NCI-H187 (cell line): ENCODE data around the gene TNP2.
A peak's percentile ranks its signal among the peaks of the same experiment; 100 is the strongest.

Experiments used
- DNase-seq, 2 experiments: peaks; one replicate each; lab custom pipeline; 2025; lab: John Stamatoyannopoulos, UW

TNP2 gene

GRCh38 chr16:11276896-11277593 lies 7.9 kb upstream of the TNP2 start:
- no peak for DNase-seq

DNA sequence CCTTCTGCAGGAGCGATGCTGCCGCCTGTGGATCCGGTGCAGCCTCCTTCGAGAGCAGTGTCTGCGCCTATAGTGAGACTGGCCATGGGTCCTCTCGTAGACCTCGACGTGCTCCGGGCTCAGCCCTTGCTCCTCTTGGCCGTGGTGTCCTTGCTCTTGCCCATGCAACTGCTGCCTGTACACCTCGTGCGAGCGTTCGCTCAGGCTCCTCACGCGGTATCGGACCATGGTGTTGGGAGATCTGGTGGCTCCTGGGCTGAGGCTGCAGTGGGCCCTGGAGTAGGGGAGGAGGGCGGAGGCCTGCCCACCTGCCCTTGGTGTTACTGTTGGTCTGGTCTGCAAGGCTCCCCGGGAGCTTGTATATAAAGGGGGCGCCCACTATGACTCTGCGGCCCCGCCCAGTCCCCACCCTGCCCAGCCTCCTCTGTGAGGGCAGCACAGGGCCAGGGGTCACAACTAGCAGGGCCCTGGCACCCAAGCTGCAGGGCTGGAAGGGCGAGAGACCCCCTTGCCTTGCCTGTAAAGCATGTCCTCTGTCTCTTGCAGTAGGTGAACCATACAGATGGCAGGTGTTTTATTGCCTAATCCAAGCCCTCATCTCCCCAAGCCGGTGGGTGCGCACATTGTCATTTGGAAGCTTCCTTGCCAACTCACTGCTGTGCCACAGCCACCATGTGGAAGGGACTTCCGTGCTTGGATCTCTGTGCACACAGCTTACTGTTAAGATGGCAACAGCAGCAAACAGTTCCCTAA lies 7.2 kb upstream of the TNP2 start, which contains the start of gene PRM2:
Gene PRM2 (minus strand): TSS at position 338 of the 753 bp plus-strand sequence. CDS start 110 bp downstream, at position 228.
- DNase-seq: no peak

DNA sequence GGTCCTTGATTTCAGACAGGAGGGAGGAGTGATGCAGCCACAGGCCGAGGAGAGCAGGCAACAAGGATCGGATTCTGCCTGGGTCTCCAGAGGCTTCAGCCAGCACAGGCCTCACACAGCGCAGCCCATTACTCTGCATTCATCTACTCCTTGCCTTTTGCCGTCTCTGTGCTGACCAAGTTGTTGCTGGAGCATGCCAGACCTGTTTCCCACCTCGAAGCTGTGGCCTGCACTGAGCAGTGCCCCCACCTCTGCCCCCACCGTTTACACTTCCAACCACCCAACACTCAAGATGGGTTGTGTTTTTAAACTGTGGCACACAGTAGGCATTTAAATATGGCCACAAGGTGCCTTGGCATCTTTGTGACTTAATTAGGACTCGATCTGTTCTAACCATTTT lies 5.8 kb upstream of the TNP2 start:
- DNase-seq: no peak

GRCh38 chr16:11273721-11274324 lies 4.7 kb upstream of the TNP2 start:
- no peak for DNase-seq

DNA sequence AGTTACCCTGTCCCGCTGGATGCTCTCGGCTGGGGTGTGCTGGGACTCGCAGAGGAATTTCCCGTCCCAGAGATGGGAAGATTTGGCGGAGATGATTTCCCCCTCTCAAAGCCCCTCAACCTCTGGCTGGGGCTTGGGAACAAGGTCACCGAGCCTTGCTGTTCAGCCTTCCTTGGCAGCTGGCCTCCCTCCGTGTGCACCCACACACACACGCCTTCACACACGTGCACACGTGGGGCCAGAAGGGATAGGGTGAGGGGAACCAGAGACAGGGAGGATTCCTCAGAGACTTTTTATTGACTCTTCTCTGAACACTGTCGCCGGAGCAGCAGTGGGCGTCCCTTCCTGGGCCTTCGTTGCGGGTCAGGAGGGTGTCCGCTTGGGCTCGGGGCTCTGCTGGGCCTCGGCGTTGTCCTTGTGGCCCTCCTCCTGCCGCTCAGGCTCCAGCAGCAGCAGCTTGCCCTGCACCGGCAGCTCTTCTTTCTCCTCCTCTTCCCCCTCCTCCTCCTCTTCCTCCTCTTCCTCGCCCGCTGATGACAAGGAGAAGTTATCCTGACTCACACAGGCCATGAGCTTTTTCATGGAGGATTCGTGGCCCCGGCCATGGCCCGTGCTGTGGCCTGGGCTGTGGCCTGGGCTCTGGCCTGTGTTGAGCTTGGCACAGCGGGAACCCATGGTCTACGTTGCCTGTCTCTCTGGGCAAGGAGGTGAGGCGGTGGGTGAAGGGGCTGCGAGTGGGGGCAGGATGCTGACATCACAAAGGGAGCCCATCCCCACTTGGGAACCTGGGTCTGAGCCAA lies 4.0 kb upstream of the TNP2 start, which contains the start of gene PRM3:
Gene PRM3 (minus strand): TSS at position 709 of the 800 bp plus-strand sequence. CDS start 34 bp downstream, at position 675.
- no peak for DNase-seq

DNA sequence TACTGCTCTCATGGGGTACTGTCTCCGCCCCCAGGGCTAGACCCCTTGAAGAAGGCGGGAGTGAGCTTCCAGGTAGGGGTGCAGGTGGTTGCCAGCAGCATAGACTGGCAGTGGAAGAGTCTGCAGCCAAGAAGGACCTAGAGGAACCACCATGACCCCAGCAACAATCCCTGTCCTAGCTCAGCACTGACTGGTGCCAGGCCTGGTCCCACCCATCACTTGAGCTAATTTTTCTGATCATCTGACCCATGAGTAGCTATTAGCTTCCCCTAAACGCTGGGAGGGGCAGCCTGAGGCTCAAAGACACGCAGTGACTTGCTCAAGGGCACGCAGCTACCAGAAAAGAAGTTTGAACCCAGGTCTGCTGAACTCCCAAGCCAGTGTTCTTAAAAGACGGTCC lies 3.4 kb upstream of the TNP2 start:
- DNase-seq: no peak

DNA sequence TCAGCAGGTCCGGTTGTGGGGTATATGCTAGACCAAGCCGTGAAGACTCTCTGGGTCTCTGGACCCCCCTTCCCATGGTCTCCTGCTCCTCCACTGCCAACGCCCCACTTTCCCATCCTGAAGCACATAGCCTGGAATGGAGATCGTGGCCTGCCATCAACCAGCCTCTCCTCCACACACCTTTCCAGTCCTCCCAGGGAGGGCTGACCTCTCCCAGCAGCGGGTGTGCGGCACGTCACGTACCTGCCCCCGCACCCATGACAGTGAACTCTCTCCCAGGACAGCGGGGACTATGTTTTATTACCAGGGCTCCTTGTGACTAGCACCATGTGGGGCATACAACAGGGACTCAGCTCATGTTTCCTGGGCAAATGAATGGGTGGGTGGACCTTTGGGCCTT lies 2.5 kb upstream of the TNP2 start:
- DNase-seq: no peak

DNA sequence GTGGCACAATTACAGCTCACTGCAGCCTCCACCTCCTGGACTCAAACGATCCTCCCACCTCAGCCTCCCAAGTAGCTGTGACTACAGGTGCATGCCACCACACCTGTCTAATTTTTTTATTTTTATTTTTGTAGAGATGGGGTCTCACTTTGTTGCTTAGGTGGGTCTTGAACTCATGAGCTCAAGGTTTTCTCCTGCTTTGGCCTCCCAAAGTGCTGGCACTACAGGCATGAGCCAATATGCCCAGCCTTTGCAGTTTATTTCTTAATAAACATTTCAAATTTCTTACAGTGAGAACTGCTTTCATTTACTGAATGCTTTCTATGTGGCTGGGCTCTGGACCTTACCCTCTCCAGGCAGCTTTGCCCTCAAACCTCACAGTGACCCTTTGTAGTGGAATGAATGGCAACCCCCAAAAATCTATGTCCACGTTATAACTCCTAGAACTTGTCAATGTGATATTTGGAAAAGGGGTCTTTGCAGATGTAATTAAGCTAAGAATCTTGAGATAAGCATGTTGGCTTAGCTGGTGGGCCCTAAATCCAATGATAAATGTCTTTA lies 1.6 kb upstream of the TNP2 start:
- no peak for DNase-seq

GRCh38 chr16:11265124-11265523 lies 4.0 kb downstream of the TNP2 start:
- no peak for DNase-seq

DNA sequence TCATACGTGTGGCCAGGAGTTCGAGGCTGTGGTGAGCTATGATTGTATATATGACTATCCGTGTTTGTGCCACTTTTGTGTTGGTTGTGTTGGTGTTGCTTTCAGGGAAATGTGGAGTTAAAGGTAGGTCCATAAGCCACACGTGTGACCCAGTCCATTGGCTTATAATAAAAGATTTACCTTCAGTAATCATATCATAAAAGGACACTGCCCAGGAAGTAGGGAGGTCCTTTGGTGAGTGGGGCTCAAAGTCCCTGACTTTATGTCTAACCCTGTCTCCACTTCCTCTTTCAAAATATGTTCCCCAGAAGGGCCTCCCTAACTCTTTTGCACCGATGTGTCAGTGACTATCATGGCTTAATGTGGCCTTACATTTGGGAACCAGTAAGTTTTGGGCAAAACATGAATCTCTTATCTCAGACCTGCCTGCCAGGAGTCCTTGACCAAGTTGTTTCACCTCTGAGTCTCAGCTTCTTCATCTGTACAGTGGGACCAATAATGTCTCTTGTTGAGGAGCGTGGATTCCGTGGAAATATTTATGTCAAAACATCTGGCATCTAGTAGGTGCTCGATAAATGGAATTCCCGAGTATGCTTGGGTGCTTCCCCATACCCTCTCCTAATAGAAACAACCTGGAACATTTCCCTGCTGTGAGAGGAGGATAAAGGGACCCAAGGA lies 4.8 kb downstream of the TNP2 start:
- no peak for DNase-seq

- no peak for DNase-seq
These were observed 5.4 kb downstream of the TNP2 start for GRCh38 chr16:11263737-11264136.

DNA sequence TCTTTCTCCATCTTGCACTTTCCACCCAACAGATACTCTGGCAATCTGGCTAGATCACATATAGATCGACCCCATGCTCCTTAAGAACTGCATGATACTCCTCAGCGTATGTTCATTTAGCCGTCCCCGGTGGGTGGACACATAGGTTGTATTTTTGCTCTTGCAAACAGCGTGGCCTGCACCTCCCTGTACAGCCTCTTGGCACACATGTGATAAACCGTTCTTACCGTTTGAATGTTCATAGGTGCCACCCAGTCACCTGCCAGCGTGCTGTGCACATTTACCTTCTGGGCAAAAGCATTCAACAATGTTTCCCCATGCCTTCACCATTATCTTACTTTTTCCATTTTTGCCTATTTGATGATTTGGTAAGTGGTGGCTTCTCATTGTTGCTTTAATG lies 6.2 kb downstream of the TNP2 start:
- no peak for DNase-seq

- no peak for DNase-seq
These were observed 8.5 kb downstream of the TNP2 start for GRCh38 chr16:11260596-11260966.

DNA sequence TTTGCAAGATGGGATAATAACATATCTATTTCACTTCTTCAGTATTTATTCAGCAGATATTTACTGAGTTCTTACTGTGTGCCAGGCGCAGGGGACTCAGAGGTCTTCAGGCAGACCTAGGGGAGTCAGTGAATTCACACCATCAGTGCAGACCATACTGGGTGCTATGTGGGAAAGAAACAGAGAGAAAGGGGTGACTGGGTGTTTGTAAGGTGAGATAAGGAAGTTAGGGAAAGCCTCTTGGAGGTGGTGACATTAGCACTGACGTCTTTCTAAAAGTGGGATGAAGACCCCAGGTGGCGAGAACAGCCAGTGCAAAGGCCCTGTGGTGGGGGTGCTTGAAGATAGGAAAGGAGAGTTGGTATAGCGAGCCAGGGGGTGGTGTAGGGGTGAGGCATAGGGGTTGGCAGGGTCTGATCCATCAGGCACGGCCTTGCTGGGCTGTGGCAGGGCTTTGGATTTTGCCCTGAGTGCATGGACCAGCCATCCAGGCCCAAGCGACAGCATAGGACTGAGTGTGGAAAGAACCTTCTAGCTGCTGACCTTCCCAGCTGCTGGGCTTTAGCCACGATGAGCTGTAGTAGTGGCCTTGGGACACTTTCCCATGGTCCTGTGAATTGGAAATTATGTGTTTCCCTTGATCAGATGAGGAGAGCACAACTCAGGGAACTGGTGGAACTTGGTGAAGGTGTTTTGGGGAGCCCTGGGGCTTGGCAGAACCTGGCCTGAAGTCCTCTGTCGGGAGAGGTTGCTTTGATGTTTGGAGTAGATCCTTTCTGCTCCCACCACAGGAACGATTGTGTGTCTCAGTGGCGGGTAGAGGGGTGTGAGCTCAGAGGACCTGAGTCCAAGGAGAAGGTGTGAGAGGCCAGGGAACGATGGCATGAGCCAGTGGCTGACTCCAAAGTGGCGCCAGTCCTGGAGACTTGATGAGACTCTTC lies 9.2 kb downstream of the TNP2 start:
- DNase-seq: no peak

- no peak for DNase-seq
These were observed 10.3 kb downstream of the TNP2 start for GRCh38 chr16:11258553-11259492.

DNA sequence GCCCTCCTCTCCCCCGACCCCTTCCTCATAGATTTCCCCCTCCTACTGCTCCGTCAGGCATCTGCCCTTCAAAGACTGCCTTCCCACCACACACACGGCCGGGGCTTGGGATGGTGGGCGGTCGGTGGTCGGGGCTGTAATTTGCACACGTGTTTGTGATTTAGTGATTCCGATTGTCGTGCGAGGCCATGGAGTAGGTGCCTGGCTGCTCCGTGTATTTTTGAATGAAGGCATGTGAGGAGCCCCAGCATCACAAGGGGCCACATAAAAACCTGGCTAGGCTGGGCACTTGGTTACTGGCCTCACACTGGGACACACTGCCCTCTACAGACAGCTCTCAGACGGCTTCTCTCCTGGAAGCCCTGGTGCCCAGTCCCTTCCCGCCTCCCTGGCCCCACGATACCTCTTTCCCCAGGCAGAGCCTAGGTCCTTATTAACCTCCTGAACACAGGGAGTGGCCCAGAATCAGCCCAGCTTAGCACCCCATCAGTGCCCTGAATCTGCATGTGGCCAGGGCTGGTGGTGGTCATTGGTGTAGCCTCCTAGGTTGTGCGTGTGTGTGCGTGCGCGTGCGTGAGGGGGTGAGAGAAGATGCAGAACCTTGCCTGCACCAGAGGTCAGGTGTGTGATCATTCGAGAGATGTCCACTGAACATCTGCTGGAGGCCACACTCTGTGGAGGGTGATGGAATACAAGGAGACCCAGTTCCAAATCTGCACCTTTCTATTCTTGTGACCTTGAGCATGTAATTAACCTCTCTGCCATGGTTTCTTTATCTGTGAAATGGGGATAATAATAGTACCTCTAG lies 11.8 kb downstream of the TNP2 start:
- peak; percentile 15 to 37 for DNase-seq

GRCh38 chr16:11256661-11257130 lies 12.4 kb downstream of the TNP2 start:
- DNase-seq: no peak
